GM12801 (cell line): ENCODE measurements around the gene FARSB.

Source experiments
- TF ChIP-seq, protein P1 (sequence below): IDR thresholded peaks from one replicate; pipeline ENCODE4 v1.5.1; 2011; ENCODE audit warnings: control low read depth; ENCODE audit not compliant: insufficient read length; ENCODE audit errors: extremely low read depth

The FARSB gene

DNA sequence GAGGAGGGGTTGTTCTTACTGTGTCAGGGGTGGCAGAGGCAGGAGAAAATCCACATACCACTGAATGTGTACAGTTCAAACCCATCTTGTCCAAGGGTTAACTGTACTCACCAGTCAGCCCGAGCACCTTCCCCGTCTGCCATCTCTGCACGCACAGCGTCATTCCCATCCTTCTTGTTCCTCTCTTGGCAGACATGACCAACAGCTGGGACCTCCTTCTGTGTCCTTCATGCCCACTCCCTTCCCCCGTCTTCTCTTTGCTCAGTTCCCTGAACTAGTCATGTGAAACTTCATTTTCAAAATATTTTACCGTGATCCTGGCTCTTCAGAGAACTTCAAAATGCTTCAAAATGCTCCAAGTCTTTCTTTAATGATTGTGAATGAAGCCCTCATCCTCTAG lies 92.0 kb downstream of the FARSB start:
- TF ChIP-seq, protein P1, sequence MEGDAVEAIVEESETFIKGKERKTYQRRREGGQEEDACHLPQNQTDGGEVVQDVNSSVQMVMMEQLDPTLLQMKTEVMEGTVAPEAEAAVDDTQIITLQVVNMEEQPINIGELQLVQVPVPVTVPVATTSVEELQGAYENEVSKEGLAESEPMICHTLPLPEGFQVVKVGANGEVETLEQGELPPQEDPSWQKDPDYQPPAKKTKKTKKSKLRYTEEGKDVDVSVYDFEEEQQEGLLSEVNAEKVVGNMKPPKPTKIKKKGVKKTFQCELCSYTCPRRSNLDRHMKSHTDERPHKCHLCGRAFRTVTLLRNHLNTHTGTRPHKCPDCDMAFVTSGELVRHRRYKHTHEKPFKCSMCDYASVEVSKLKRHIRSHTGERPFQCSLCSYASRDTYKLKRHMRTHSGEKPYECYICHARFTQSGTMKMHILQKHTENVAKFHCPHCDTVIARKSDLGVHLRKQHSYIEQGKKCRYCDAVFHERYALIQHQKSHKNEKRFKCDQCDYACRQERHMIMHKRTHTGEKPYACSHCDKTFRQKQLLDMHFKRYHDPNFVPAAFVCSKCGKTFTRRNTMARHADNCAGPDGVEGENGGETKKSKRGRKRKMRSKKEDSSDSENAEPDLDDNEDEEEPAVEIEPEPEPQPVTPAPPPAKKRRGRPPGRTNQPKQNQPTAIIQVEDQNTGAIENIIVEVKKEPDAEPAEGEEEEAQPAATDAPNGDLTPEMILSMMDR, result no peak

DNA sequence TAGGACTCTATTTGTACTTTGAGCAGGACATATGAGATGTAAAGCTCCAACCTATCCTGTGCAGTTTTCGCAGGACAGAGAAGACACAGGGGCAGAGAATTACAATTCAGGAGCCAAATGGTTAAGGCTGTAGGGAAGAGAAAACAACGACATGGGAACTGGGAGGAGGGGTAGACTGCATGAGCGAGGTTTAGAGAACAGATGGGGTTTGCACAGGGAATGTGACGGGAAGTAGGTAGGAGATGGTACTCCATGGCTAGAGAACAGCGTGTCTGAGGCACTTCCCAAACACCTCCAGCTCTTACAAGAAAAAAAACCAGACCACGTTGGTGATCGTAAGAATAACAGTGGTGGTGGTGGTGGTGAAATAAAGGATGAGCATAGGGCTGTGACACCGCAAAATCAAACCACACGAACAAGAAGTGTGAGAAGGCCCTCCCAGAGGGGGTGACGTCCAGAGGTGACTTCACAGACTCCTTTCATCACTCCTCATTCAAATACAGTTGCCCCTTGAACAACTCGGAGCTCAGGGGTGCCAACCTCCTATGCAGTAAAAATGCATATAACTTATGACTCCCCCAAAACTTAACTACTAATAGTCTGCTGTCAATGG lies 92.7 kb downstream of the FARSB start:
- TF ChIP-seq, protein P1, result no peak

DNA sequence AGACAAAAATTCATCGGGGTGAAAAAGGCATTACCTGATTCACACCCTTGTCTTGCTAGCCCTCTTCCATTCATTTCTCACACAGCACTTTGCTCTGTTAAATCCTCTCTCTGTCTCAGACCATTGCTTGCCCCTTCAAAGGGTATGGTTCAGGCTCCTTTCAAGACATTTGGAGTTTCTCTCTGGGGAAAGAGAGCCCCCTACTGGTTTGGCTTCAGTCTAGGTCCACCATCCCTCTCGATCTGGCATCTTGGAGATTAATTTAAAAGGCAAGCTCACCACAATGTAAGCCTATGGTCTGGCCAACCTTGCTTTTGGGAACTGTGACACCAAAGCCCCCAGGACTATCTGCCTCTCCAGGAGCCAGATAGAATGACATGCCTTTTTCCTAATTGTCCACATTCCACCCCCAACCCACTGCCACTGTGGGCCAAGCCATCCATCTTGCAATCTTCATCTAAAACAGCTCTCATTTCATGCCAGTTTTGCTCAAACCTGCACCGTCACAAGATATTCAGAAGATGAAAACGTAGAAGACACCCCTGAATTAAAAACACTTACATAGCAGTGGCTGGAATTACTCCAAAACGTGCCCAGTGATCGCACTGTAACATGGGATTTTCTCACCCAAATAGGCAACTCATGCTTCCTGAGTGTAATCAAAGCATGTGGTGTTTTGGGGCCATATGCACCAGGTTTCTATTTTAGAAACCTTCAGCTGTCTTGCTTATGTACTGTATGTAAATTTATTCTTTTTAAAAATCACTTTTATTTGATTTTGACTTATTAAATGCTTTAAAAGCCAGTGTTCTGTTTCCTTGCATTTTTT lies 93.9 kb downstream of the FARSB start:
- TF ChIP-seq, protein P1, result no peak

DNA sequence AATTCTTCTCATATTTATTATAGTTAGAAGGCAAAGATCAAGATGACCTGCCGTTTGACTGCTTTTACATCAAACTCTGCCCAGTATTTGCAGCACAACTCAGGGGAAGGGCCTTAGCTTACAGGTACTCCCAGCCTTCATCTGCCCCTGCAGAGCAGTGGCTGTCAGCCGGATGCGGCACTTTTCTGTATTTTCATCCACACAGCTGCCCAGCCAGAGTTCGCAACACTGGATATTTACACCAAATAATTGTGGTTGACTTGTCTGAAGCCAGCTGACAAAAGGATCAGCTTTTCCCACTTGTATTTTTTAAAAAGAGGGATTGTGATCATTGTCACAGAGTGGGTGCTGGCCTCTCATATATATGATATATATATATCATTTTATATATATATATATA lies 94.7 kb downstream of the FARSB start:
- TF ChIP-seq, protein P1, result no peak

DNA sequence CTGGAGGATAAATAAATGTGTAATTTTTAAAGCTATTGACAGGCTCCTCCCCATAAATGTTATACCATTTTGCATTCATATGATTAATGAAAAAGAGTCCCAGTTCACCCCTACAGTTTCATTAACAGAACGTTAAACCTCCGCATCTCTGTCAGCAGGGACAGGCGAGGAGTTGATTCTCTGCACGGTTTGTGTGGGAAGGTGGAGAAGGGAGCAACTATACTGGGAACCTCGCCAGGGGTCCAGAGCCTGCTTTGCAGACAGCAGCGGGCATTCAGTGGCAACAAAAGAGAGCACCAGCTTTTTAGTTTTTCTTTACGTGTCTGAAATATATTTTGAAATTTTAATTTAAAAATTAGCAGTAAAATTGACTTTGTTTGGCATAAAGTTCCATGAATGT lies 101.4 kb downstream of the FARSB start:
- TF ChIP-seq, protein P1, result no peak

DNA sequence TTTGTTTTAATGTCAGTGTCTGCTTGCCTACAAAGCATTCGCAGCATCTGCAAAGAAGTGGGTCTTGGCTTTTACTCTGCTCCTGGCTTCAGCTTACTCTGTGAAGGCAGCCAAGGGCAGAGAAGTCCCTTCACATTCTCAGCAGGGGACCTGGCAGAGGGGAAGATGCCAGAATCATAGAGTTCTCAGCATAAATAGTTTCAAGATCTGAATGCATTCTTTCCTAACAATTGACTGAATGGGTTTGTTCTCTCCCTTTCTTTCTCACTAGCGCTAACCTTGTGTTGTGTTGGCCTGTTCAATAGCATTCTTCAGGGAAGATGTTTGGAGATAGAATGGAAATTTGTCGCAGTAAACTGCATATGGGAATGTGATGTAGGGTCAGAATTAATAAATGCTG lies 106.9 kb downstream of the FARSB start:
- TF ChIP-seq, protein P1, result no peak

DNA sequence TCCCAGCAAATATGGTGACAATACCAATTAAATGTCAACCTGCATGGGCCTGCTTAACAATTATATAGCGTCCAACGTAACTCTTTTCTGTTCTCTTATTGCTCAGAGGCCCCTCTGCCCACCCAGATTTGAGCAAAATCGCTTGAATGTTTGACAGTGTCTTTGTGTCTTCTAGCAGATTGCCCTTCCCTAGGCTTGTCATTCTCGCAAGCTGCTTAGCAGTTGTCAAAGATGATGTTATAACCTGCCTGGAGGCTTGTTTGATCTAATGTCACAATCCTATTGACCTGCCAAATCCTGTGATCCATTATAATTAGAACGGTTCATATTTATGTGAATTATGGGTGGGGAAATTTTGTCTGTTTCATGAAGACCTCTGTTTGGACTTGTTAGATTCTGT lies 108.8 kb downstream of the FARSB start:
- TF ChIP-seq, protein P1, result no peak
